Naive thymus-derived CD4-positive, alpha-beta T cell (primary cell): ENCODE results near the gene PCDHGB4. TPM values are rescaled to one million over a fixed set of nuclear protein-coding genes. Genes with fewer than 3 reads are reported as not detected.

ENCODE experiments used
- ATAC-seq: fragments of 150-1000 bp; cut with Tn5 transposase; 2 replicates; pipeline ENCODE4 v1.10.0; 2021; ENCODE audit warnings: mild to moderate bottlenecking, moderate library complexity
- CTCF ChIA-PET: fragments of 350-600 bp; sonication (Branson Sonifier 250); formaldehyde crosslinking; loops from one replicate; lab custom pipeline; 2021; ENCODE audit warnings: antibody characterized with exemption; lab: Charles Lee
- POLR2A ChIA-PET: fragments of 350-600 bp; sonication (Branson Sonifier 250); formaldehyde crosslinking; loops from one replicate; lab custom pipeline; 2021; ENCODE audit warnings: antibody characterized with exemption, inconsistent platforms; lab: Charles Lee
- DNase-seq, 9 donors: peaks; one replicate each; pipeline versions ENCODE4 v3.0.0 to v3.0.0-alpha.2; 2020 to 2022; ENCODE audit warnings: mixed read lengths in 1 of 9
- H3K27ac ChIP-seq: one replicate; pipeline ENCODE4 v1.7.0; 2013; ENCODE audit warnings: mild to moderate bottlenecking, low read depth, low read length, moderate library complexity
- H3K27me3 ChIP-seq, 2 donors: one replicate each; pipeline ENCODE4 v1.7.0; 2013; ENCODE audit warnings: low read length in 2 of 2, mild to moderate bottlenecking in 2 of 2, moderate library complexity in 2 of 2; ENCODE audit not compliant: control insufficient read depth in 2 of 2, insufficient read depth in 2 of 2
- H3K36me3 ChIP-seq, 3 experiments: 1 replicate in 2 of 3; 2 replicates in 1 of 3; pipeline ENCODE4 v1.7.0; 2013; ENCODE audit warnings: low read length in 3 of 3, mild to moderate bottlenecking in 3 of 3, moderate library complexity in 1 of 3; ENCODE audit not compliant: insufficient read depth in 3 of 3, control insufficient read depth in 2 of 3
- H3K4me1 ChIP-seq, 2 donors: one replicate each; pipeline ENCODE4 v1.7.0; 2013; ENCODE audit warnings: low read length in 2 of 2, mild to moderate bottlenecking in 2 of 2, moderate library complexity in 1 of 2; ENCODE audit not compliant: control insufficient read depth in 2 of 2, insufficient read depth in 2 of 2
- H3K4me3 ChIP-seq: 2 replicates; pipeline ENCODE4 v1.7.0; 2013; ENCODE audit warnings: mild to moderate bottlenecking, low read length
- H3K9me3 ChIP-seq, 3 experiments: 1 replicate in 2 of 3; 2 replicates in 1 of 3; pipeline ENCODE4 v1.7.0; 2013; ENCODE audit warnings: low read length in 3 of 3; ENCODE audit not compliant: control insufficient read depth in 2 of 3
- H3K27ac Mint-ChIP-seq, 9 donors: one replicate each; pipeline ENCODE4 v1.8.0; 2020 to 2022; ENCODE audit warnings: mixed read lengths in 9 of 9, mild to moderate bottlenecking in 8 of 9, moderate library complexity in 5 of 9, inconsistent platforms in 2 of 9
- H3K27me3 Mint-ChIP-seq, 5 donors: one replicate each; pipeline ENCODE4 v1.8.0; 2021 to 2022; ENCODE audit warnings: mixed read lengths in 5 of 5, mild to moderate bottlenecking in 1 of 5
- H3K36me3 Mint-ChIP-seq, 5 donors: one replicate each; pipeline ENCODE4 v1.8.0; 2020 to 2022; ENCODE audit warnings: mixed read lengths in 5 of 5, mild to moderate bottlenecking in 3 of 5, inconsistent platforms in 1 of 5
- H3K4me1 Mint-ChIP-seq, 7 donors: one replicate each; pipeline ENCODE4 v1.8.0; 2020 to 2022; ENCODE audit warnings: mixed read lengths in 7 of 7, mild to moderate bottlenecking in 3 of 7, inconsistent platforms in 1 of 7
- H3K4me3 Mint-ChIP-seq, 10 donors: one replicate each; pipeline ENCODE4 v1.8.0; 2020 to 2022; ENCODE audit warnings: mild to moderate bottlenecking in 10 of 10, mixed read lengths in 10 of 10, moderate library complexity in 6 of 10, inconsistent platforms in 2 of 10
- H3K9me3 Mint-ChIP-seq, 11 donors: one replicate each; pipeline ENCODE4 v1.8.0; 2020 to 2022; ENCODE audit warnings: mixed read lengths in 11 of 11, mild to moderate bottlenecking in 4 of 11, inconsistent platforms in 1 of 11, moderate library complexity in 1 of 11
- intact Hi-C, 2 donors: fragments of 100-400 bp; cut with micrococcal nuclease; formaldehyde crosslinking; loops; one replicate each; pipeline ENCODE4 v1.15.1; 2023
- polyA plus RNA-seq, 2 donors: library from polyadenylated mRNA; unstranded; fragments of 300-500 nt; fragmentation: Illumina TruSeq; gene quantifications; one replicate each; pipeline ENCODE4 v1.2.3, GENCODE V29; 2021
- total RNA-seq, 6 experiments: library from RNA in 5 of 6; stranded (reverse) in 5 of 6; gene quantifications; 1 replicate in 5 of 6; 2 replicates in 1 of 6; pipeline ENCODE4 v1.2.3 and lab custom pipeline; 2021 to 2026

Gene PCDHGB4
- total and polyA plus RNA-seq, 7 experiments from 2014 or later: 0.08 to 0.27 (median 0.24) TPM; not detected in 3

DNA sequence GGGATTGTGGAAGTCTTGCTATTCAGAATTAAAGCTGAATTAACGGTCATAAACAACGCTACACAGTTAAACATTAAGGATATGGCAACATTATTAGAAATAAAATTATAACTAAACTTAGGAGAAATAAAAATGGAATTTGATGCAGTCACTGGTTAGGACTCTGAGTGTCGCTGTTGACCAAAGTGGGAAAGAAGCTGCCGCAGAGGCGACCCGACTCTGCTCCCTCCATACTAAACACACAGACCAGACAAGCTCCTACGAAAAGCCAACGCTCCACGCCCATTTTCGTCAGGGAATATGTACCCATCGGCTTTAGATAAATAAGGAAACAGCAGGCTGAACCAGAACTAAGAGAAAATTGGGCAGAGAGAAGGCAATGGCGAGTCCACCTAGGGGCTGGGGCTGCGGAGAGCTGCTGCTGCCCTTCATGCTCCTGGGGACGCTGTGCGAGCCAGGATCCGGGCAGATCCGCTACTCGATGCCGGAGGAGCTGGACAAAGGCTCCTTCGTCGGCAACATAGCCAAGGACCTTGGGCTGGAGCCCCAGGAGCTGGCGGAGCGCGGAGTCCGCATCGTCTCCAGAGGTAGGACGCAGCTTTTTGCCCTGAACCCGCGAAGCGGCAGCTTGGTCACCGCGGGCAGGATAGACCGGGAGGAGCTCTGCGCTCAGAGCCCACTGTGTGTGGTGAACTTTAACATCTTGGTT lies 23.4 kb upstream of the PCDHGB4 start, which contains the start of gene PCDHGA5:
Gene PCDHGA5, plus strand, starts transcription at position 211 of the 709 bp plus-strand sequence. Its CDS starts 169 bp downstream, at position 380.
- Histone ChIP-seq H3K27me3 (peaks cover 5 to 32% of the 10 kb centered on the region in 2 donors), H3K4me1 (no peaks in the 10 kb centered on the region), H3K36me3 (no peaks in the 10 kb centered on the region), H3K27ac (no peak within 1 kb of the TSS), H3K4me3 (no peak within 1 kb of the TSS), H3K9me3 (peaks cover 0 to 54% (median 0%) of the 10 kb centered on the region in 3 experiments)
- Mint-ChIP-seq H3K9me3 (peaks cover 12 to 93% (median 64%) of the 10 kb centered on the region in 11 donors), H3K27me3 (peaks cover 52 to 91% (median 84%) of the 10 kb centered on the region in 5 donors), H3K4me1 (peaks cover 0 to 6% (median 3%) of the 10 kb centered on the region in 7 donors), H3K27ac (peak within 1 kb of the TSS in 2 of 9 donors; percentile 23 to 74), H3K4me3 (peak within 1 kb of the TSS in 2 of 10 donors; percentile 9 to 21), H3K36me3 (peaks cover 8 to 37% (median 19%) of the 10 kb centered on the region in 5 donors)
- ChIA-PET CTCF (no interaction called here), POLR2A (no interaction called here)
- ATAC-seq (no peak), DNase-seq (no peak)
- intact Hi-C loops: loop anchor here in 1 of 2 donors (5.0 to 10.0 kb wide), 2 partner anchors 53 to 129 kb away; partner anchors contain the start of gene PCDHGB7

GRCh38 chr5:141366016-141366896 lies 21.2 kb upstream of the PCDHGB4 start:
- DNase-seq: no peak
- H3K27ac ChIP-seq: no peak overlapping the region
- H3K27me3 ChIP-seq: peaks cover 5 to 25% of the 10 kb centered on the region in 2 donors
- no peak overlapping the region for H3K27ac Mint-ChIP-seq
- peaks cover 2 to 12% (median 6%) of the 10 kb centered on the region in 7 donors for H3K4me1 Mint-ChIP-seq
- H3K36me3 Mint-ChIP-seq: peaks cover 8 to 34% (median 16%) of the 10 kb centered on the region in 5 donors
- CTCF ChIA-PET: no interaction called here
- H3K9me3 Mint-ChIP-seq: peaks cover 12 to 93% (median 59%) of the 10 kb centered on the region in 11 donors
- H3K4me3 Mint-ChIP-seq: no peak overlapping the region
- POLR2A ChIA-PET: no interaction called here
- no peak overlapping the region for H3K4me3 ChIP-seq
- H3K4me1 ChIP-seq: no peaks in the 10 kb centered on the region
- peaks cover 54 to 93% (median 83%) of the 10 kb centered on the region in 5 donors for H3K27me3 Mint-ChIP-seq
- no peak for ATAC-seq
- H3K9me3 ChIP-seq: peaks cover 0 to 49% (median 0%) of the 10 kb centered on the region in 3 experiments
- no peaks in the 10 kb centered on the region for H3K36me3 ChIP-seq
- intact Hi-C loops: loop anchor here in 1 of 2 donors (10.0 kb wide), 1 partner anchor 131 kb away; no protein-coding TSS in a partner anchor

DNA sequence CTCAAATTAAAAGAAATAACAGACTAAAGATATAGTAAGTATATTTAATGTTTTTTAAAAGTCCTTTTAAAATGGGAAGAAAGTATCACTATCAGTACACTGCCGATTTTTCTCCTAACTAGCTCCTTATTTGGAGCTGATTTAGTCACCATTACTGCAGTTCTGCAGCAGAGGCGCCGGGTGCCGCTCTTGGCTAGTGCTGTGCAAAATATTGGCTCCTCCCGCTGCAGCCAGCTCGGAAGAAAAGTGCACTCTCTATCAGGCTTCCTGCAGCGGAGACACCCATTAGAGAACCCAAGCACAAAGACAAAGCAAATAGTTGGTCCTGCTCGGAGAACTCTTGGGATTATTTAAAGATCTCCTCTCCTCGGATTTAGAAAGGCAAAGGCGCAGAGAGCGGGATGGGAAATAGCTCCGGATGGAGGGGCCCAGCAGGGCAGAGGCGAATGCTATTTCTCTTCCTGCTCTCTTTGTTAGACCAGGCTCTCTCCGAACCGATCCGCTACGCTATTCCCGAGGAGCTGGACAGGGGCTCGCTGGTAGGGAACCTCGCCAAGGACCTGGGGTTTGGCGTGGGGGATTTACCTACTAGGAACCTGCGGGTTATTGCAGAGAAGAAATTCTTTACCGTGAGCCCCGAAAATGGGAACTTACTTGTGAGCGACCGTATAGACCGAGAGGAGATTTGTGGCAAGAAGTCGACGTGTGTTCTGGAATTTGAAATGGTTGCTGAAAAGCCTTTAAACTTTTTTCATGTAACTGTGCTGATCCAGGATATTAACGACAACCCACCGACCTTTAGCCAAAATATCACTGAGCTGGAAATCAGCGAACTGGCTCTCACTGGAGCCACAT lies 17.3 kb upstream of the PCDHGB4 start, which contains the start of gene PCDHGB3:
Gene PCDHGB3, plus strand, starts transcription at position 249 of the 855 bp plus-strand sequence. Its CDS starts 153 bp downstream, at position 402.
- H3K4me3 Mint-ChIP-seq: peak within 1 kb of the TSS; percentile 70 to 86 (median 82)
- Histone ChIP-seq H3K27me3 (peaks cover 0 to 11% of the 10 kb centered on the region in 2 donors), H3K9me3 (peaks cover 0 to 48% (median 0%) of the 10 kb centered on the region in 3 experiments), H3K27ac (no peak within 1 kb of the TSS), H3K4me1 (no peaks in the 10 kb centered on the region), H3K36me3 (no peaks in the 10 kb centered on the region), H3K4me3 (peak within 1 kb of the TSS; percentile 29)
- intact Hi-C loops: loop anchor here (1.0 to 10.0 kb wide), 2 partner anchors 135 to 194 kb away; no protein-coding TSS in a partner anchor
- H3K9me3 Mint-ChIP-seq: peaks cover 3 to 93% (median 47%) of the 10 kb centered on the region in 11 donors
- CTCF ChIA-PET: interaction anchor here (0.6 to 1.2 kb wide), 5 partner anchors 51 to 539 kb away, joined by 3 to 5 read pairs (median 4); partner anchors contain the start of gene PCDHGA11
- DNase-seq (peak in 5 of 9 donors; percentile 21 to 42 (median 27)), ATAC-seq (peak; percentile 76)
- POLR2A ChIA-PET: no interaction called here
- H3K27ac Mint-ChIP-seq: no peak within 1 kb of the TSS
- peaks cover 4 to 24% (median 7%) of the 10 kb centered on the region in 5 donors for H3K36me3 Mint-ChIP-seq
- H3K27me3 Mint-ChIP-seq: peaks cover 42 to 93% (median 82%) of the 10 kb centered on the region in 5 donors
- peaks cover 2 to 8% (median 6%) of the 10 kb centered on the region in 7 donors for H3K4me1 Mint-ChIP-seq

DNA sequence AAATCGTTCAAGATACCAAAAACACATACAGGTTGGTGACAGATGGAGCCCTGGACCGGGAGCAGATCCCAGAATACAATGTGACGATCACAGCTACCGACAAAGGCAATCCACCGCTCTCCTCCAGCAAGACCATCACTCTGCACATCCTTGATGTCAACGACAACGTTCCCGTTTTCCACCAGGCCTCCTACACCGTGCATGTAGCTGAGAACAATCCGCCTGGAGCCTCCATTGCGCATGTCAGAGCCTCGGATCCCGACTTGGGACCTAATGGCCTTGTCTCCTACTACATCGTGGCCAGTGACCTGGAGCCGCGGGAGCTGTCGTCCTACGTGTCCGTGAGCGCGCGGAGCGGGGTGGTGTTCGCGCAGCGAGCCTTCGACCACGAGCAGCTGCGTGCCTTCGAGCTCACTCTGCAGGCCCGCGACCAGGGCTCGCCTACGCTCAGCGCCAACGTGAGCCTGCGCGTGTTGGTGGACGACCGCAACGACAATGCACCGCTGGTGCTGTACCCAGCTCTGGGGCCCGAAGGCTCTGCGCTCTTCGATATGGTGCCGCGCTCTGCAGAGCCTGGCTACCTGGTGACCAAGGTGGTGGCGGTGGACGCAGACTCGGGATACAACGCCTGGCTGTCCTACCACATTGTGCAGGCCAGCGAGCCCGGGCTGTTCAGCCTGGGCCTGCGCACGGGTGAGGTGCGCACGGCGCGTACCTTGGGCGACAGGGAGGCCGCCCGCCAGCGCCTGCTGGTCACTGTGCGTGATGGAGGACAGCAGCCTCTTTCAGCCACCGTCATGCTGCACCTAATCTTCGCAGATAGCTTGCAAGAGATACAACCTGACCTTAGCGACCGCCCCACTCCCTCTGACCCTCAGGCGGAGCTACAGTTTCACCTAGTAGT lies 15.7 kb upstream of the PCDHGB4 start:
- no peak overlapping the region for H3K27ac ChIP-seq
- ChIA-PET POLR2A (no interaction called here), CTCF (interaction anchor here (0.6 kb wide), 1 partner anchor 957 kb away, joined by 6 read pairs; no protein-coding TSS in a partner anchor)
- Mint-ChIP-seq H3K27me3 (peaks cover 32 to 85% (median 79%) of the 10 kb centered on the region in 5 donors), H3K4me3 (peak overlapping the region in 2 of 10 donors; percentile 66 to 81), H3K27ac (peak overlapping the region in 1 of 9 donors; percentile 49), H3K36me3 (peaks cover 2 to 22% (median 12%) of the 10 kb centered on the region in 5 donors), H3K4me1 (peaks cover 2 to 8% (median 6%) of the 10 kb centered on the region in 7 donors), H3K9me3 (peaks cover 8 to 93% (median 45%) of the 10 kb centered on the region in 11 donors)
- H3K9me3 ChIP-seq: peaks cover 0 to 41% (median 0%) of the 10 kb centered on the region in 3 experiments
- no peaks in the 10 kb centered on the region for H3K4me1 ChIP-seq
- no peaks in the 10 kb centered on the region for H3K36me3 ChIP-seq
- no peak overlapping the region for H3K4me3 ChIP-seq
- DNase-seq (no peak), ATAC-seq (no peak)
- peaks cover 0 to 8% of the 10 kb centered on the region in 2 donors for H3K27me3 ChIP-seq
- intact Hi-C loops: no loop called here

- peaks cover 26 to 82% (median 71%) of the 10 kb centered on the region in 5 donors for H3K27me3 Mint-ChIP-seq
- Histone ChIP-seq H3K4me1 (no peaks in the 10 kb centered on the region), H3K27ac (no peak within 1 kb of the TSS), H3K27me3 (no peaks in the 10 kb centered on the region), H3K4me3 (no peak within 1 kb of the TSS), H3K9me3 (peaks cover 0 to 50% (median 0%) of the 10 kb centered on the region in 3 experiments), H3K36me3 (no peaks in the 10 kb centered on the region)
- CTCF ChIA-PET: no interaction called here
- no peak for ATAC-seq
- peaks cover 8 to 93% (median 47%) of the 10 kb centered on the region in 11 donors for H3K9me3 Mint-ChIP-seq
- H3K4me3 Mint-ChIP-seq: peak within 1 kb of the TSS in 9 of 10 donors; percentile 18 to 59 (median 49)
- H3K4me1 Mint-ChIP-seq: peaks cover 2 to 8% (median 6%) of the 10 kb centered on the region in 7 donors
- H3K36me3 Mint-ChIP-seq: peaks cover 2 to 22% (median 12%) of the 10 kb centered on the region in 5 donors
- intact Hi-C loops: no loop called here
- POLR2A ChIA-PET: interaction anchor here (0.7 kb wide), 1 partner anchor 198 kb away, joined by 3 read pairs; no protein-coding TSS in a partner anchor
- DNase-seq: no peak
- H3K27ac Mint-ChIP-seq: no peak within 1 kb of the TSS
Measured at GRCh38 chr5:141373673-141374317, 13.7 kb upstream of the PCDHGB4 start, which contains the start of gene PCDHGA6. PCDHGA6 (plus strand) TSS chr5:141373891; CDS start chr5:141374084, 193 bp downstream.
